GM19238 (cell line): ENCODE measurements around the gene SLX4IP.

Experiments used
- DNase-seq: peaks from one replicate; pipeline ENCODE4 v3.0.0; 2011; ENCODE audit warnings: low spot score; ENCODE audit not compliant: insufficient read length

Gene SLX4IP

DNA sequence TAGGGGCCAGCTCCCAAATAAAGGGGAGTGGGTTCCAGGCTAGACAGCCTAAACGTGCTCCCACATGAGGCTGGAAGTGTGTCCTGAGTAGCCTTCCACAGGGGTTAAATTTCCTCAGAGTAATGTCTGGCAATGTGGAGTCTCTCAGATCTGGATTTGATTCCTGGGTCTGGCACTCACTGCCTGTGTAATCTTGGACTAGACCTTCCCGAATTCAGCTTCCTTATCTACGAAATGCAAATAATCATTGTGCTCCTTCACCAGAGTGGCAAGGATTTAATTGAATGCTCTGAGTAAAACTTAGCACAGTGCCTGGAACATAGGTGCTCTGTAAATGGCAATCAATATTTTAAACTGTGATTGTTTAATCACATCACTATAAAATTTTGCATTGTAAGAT is 114.4 kb downstream of the SLX4IP start:
- DNase-seq, result no peak

DNA sequence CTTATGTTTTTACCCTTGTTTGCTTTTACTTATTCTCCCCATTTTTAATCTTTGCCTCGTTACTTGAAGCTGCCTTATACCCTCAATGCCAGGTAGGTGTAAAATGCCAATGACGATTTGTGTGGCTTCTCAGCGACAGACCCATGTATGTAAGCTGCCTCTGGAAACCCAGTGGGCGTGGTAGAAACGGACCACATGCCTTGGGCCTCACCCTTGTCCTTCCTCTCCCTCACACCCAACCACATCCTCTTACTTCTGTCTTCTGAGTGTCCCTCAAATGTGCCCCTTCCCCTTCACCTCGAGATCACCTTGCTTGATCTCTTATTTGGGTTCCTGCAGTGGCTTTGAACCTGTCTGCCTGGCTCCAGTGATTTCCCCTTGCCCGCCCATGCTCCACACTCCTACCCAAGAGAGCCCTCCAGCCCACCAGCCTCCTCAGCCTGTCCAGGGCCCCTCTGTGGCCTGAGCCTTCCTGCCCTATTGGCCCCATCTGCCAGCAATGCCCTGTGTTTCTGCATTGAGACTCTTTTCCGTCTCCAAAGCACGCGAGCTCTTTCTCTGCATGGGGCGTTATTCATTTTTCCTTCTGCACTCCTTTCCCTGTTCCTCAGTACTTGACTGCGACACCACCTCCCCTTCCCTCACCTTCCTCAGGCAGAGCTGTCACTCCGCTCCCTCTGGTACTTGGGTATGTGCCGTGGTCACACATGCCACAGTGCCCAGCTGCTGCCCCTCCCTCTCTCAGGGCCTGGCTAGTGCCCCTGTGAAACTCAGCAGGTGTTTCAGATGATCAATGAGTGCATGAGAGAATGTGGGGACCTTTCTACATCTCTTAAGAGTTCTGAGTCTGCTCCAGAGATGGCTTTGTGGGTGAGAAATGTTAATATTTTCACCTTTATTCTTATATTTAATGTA is 115.4 kb downstream of the SLX4IP start:
- DNase-seq, result no peak

DNA sequence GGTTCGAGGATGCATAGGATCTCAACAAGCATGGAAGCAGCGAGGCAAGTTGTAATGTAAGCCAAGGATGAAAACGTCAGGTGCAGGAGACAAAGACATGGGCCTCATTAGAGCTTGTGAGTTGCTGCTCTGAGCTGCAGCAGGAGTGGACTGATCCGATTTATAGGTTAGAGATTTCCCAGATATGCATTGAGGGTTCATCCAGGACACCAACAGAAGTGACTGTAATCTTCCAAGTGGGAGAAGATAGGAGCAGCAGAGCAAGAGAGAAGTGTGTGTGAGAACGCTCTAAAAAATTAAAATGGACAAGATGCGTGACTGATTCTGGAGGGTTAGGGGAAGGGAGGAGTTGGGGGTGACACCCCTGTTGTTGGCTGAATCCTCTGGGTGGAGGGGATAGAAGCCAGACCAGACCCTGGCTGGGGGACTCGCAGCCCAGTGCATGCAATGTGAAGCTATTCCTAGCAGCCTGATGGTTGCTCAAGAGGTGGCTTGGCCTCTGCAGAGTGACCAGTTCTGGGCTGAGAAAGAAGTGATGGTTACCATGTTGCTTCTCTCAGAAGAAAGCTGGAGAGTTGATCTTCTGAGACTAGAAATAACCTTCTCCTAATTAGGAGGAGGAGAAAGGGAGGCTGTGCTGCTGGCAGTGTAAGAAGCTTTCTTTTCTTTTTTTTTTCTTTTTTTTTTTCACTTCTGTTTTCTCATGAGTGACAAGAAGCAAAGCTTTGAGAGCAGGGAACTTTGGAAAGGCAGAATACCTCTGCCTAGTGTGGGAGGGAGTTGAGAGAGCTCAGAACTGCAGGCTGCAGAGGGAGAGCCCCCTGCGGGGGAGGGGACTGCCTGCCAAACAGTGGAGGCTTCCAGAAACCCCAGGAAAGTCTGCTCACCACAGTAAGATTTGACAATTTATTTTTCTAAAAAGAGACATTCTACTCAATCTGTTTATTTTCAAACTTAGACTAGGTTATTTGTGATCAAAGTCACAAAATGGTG is 116.9 kb downstream of the SLX4IP start:
- no peak for DNase-seq

DNA sequence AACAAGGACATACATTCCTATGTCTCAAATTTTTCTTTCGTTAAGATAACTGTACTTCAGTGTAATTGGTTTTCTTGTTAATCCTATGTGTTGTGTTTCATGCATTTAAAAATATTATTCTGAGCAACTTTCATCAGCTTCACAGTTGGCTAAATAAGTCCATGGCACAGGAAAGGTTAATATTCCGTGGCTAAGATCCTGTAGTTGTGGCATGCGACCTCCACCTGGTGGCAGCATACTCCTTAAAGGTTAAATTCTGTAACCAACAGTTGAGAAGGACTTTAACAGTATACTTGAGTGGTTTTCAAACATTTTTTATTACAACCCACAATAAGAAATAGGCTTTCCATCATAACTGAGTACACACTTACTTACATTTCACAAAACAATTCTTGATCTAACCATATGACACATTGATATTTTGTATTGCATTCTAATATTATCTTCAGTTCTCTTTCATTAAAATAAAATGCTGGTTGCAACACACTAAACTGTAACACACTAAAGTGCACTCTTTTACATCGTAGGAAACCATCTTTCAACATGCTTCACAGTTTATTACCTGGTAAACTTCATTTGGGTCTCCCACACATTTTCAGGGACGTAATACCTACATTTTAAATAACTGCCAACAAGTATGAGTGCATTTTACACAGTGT is 118.3 kb downstream of the SLX4IP start:
- no peak for DNase-seq

DNA sequence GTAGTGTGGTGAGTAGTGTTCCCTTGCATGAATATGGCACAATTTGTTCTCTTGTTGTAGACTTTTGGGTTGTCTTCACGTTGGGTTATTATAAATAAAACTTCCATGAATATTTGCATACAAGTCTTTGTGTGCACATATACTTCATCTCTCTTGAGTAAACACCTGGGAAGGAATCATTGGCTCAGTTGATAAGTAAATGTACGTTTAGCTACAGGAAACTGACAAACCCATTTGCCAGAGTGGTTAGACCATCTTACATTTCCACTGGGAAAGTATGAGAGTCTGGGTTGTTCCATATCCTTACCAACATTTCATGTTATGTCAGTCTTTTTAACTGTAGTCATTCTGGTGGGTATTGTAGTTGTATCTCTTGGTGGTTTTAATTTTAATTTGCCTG is 119.2 kb downstream of the SLX4IP start:
- DNase-seq, result no peak

DNA sequence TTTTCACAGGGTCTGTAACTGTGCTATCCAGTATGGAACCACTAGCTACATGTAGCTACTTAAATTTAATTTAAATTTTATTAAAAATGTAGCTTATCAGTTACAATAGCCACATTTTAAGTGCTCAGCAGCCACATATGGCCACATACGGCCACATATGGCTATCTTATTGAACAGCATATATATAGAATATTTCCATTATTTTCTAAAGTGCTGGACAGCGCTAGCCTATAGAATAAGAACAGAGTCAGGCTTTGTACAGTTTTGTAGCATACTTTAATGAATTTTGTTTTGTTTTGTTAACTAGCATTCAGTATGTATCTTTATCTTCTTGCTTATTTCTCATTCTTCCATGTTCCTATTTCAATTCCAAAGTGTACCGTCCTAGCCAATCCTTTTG is 120.3 kb downstream of the SLX4IP start:
- no peak for DNase-seq

DNA sequence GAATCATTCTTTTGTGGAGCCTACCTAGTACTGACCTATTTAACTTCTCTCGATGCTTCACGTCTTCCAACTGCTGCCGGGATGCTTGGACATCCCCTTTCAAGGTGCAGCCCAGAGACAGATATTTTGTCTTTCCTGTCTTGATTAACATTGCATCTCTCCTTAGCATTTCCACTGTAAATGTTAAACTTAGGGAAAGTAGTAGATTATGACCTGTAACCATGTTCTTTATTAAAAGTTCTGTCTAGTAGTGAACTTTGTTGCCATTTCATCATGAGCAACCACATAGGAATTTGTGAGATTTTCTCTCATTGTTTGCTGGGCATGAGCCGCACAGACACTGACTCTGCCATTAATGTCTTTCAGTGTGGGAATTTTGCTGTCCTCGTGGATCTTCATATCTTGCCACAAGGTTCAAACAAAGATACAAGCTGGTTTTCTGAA is 120.8 kb downstream of the SLX4IP start:
- DNase-seq, result no peak

DNA sequence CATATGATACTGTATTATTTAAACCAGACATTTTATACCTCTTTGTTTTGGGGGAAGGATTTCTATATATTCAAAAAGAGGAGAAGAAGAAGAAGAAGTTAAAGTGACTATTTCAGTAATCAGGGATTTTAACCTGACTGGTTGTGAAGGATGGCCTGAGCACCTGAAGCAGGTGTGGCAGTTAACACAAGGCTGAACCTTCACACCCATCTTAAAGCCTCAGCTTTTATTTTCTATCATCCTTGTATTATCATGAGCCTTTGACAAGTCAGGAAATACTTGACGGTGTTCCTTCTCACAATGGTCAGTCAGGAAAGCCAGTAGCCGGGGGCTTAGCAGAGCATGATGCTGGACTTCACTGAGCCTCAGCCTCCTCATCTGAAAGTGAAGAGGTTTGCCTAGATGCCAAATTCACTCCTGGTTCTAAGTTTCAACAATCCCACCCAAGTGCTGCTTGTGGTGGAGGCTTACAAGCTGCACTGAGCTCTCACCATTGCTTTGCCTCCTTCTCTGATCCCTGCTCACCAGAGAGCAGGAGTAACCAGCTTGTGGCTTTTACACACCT is 121.5 kb downstream of the SLX4IP start:
- no peak for DNase-seq

DNA sequence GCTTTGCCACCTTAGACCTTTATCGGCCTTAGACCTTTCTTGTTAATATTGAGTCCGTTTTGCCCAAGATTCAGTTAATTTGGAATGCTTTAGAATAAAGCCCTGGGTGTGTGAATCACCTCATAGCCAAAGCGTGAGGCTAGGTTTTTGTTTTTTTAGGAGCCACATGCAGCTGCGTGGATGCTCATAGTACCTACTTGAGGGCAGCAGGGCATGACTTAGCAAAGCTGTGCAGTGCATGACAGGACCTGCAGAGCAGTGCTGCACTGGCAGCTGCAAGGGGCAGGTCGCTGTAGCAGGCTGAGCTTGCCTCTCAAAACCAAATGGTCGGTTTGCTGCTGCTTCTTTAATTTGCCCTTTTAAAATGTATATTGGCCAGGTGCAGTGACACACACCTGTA is 122.6 kb downstream of the SLX4IP start:
- DNase-seq, result no peak

DNA sequence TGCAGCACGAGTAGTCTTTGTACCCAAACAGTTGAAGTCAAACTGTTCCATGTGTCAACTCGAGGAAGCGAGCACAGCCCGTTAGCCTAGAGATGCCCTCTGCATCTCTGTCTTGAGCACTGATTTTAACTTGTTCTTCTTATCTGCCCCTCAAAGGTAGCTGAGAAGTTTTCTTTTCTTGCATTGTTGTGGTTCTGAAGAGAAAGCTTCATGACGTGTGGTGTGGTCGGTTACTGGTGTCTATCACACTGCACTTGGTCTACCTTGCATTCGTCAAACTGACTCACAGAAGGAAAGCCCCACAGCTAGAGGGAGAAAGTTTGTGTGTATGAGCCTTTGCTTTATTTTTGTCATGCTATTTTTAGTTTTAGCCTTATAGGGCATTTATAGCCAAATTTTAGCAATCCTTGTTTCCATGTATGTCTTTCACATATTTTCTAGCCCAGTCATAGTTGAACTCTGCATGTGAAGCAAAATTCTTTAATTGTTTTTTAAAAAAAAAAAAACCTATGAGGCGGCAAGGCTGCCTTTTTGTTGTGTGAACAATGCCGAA is 123.6 kb downstream of the SLX4IP start:
- no peak for DNase-seq

DNA sequence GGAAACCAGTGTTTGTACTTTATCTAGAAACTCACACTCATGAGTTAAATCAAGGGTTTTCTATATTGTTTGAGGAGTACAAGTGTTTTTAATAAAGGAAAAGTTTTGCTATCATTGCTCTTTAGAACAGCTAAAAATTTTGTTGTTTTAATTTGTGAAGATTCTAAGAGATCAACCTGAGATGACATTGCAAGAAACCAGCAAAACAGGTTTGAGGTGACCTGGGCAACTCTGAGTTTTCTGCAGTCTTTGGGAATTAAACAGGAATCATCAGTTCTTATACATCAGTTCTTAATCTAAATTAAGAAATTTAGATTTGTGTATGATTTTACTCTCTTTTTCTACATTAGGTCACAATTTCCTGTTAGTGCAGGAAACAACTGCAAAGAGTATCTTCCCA is 124.2 kb downstream of the SLX4IP start:
- no peak for DNase-seq

DNA sequence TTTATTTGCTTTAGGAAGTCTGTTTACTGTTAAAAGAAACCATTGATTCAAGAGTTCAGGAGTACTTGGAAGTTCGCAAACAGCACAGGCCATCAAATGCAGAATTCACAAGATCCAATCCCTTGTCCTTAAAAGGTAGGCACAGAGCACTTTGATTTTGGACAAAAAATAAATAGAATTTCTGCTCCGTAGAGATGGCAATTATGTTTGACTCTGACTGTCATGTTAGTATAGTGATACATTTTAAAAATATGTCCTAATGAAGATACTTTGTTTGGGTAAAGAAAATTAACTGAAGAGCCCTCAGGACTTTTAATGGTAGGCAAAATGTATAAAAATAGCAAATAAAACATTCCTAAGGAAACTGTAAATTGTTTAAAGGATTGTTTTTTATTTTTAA is 125.6 kb downstream of the SLX4IP start:
- DNase-seq, result no peak

DNA sequence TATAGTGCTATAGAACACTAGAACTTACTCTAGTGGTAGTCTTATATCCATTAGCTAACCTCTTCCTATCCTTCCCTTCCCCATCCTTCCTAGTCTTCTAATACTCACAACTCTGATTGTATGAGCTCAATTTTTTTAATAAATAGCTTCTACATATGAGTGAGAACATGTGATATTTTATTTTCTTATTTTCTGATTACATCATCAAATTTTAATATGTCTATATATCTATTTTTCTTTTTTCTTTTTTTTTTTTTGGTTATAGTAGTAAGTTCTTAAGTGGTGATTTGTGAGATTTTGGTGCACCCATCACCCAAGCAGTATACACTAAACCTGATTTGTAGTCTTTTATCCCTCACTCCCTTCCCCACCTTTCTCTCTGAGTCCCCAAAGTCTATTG is 126.2 kb downstream of the SLX4IP start:
- no peak for DNase-seq

DNA sequence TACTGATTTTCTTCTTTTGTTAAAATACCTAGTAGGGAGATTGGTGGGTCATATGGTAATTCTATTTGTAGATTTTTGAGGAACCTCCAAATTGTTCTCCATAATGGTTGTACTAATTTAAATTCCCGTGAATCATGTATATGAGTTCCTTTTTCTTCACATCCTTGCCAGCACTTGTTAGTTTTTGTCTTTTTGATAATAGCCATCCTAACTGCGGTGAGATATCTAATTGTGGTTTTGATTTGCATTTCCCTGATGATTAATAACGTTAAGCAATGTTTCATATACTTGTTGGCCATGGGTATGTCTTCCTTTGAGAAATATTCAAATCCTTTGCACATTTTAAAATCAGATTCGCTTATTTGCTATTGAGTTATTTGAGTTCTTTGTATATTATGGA is 127.8 kb downstream of the SLX4IP start:
- no peak for DNase-seq

DNA sequence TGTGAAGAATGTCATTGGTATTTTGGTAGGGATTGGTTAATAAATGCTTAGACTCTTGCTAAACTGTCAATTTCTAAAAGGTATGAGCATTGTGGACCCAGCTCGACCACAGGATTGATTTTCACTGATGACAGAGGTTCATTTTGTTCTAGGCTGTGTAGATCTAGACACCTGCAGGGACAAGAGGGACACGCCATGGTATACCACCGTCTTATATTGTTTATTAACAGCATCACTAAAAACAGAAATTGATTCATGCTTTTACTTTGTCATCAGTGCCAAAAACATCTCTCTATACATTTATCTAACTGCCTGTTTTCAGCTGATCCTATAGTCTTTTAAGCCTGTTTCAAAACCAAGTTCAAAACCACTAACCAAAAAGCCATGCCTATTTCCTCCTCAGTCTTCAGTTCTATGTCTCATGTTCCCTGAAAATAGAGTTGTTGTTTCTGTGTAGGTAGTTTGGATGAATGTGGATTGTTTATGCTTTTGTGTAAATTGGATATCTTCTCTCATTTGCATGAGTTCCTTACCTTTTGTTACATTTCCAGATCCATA is 128.9 kb downstream of the SLX4IP start:
- no peak for DNase-seq

DNA sequence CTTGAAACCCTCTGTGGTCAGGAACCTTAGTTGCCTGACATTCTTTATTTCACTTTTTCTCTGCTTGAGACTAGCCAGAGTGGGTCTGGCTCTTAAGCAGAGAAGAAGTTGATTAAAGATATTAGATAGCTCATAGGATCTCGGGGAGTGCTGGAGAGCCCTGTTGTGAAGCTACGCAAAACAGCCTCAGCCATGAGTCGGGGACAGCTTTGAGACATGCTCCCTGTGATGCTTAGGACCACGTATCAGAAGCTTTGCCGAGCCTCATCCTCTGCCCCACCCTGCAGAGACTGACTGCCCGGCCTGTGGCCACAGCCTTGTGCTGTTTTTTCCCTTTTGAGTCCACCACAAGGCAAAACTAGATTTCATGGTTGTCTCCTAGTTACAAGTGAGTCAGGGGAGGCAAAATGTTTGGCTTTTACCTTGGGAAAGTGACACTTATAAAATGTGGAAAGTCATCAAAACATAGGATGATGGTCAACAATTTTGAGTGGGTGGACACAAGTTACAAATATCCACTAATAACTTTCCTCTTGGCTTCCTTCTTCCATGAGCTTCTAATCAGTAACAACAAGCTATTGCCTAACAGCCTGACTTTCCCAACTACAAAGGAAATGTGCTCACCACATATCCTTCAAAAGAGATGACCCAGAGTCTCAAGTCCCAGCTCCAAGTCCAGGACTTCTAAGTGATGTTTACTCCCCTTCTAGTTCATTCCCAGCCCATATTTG is 130.3 kb downstream of the SLX4IP start:
- no peak for DNase-seq

DNA sequence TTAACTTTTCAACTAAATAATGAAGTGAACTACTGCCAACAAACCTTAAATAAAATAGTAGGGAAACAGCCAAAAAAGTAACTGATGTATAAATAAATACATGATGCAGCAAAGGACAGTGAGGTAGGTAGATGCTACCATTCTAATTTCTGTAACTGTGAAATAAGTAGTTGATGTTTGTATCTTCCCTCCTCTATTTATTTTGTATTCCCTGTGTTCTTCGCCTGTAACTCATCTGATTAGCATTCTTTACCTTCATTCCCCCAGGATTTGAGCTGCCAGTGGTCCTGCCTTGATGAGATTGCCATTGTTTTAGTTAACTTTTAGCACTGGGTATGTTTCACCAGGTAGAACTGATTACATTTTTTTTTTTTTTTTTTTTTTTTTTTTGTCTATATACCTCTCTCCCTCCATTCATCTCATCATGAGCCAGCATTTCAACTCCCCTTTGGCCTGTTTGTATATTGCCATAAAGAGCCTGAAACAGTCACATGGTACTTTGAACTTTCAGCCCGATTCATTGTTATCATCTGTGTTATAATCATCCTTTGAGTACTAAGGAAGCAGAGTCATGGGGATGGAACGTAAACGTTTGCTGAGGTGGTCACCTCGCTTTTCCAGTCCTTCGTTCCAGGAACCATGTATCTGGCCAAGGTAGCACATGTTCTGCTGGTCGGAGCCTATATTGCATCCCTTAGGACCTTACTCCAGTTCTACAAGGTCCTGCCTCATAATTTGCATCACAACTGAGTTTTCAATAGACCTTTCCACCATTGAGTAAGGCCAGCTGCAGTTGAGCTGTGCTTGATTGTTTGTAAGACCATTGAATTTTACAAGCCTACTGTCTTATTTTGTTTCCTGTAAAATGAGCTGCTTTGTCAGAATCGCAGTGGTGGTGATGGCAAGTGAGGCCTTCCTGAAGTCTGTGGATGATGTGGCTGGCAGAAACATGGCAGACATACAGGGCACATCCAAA is 131.1 kb downstream of the SLX4IP start:
- no peak for DNase-seq

DNA sequence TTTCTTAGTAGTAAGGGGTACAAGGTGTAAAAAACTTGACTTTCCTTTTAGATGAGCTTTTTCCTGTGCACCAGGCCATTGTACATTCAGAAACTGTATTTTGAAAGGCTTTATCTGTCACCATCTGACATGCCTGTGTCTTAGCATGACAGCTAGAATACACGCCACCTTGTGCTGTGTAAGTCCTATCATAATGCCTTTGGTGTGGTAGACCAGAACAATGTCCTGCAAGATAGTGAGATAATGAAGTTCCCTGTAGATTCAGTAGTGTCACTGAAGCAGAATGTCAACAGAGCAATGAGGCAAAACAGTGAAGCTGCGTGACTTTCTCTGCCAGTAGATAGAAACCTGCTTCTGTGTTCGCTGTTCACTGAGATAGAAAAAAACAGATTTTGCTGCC is 132.9 kb downstream of the SLX4IP start:
- DNase-seq, result no peak

DNA sequence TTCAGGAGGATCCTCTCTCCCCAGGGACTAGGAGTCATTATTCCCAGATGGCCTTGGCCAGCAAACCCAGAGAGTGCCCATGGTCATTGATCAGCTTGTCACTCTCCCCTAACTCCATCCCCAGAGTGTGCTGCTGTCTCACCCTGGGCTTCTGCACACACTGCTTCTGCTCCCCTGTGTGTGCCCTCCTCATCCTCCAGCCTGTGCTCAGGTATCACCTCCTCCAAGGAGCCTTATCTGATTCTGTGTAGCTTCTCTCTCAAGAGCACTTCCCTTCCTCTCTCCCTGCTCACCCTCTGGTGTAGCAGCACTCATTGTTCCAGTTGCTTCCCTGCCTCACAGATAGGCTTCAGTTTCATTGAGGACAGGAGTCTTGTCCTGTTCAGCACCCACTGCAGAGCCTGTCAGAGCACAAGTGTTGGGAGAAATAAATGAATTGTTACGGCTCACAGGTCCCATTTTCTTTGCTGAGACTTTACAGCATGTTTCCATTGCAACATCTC is 136.3 kb downstream of the SLX4IP start:
- no peak for DNase-seq
